IPS DF 6.9 (cell line): ENCODE results near the gene AWAT2.

Experiments
- DNase-seq: peaks from one replicate; pipeline ENCODE4 v3.0.0-alpha.2; 2013; ENCODE audit warnings: low read depth, low spot score
- H3K27ac ChIP-seq: one replicate; pipeline ENCODE4 v1.5.1; 2013; ENCODE audit warnings: low read length, control low read depth
- H3K27me3 ChIP-seq: 2 replicates; pipeline ENCODE4 v1.6.1; 2013; ENCODE audit warnings: mild to moderate bottlenecking, low read length; ENCODE audit not compliant: control insufficient read depth, insufficient read depth
- H3K36me3 ChIP-seq: 2 replicates; pipeline ENCODE4 v1.6.1; 2013; ENCODE audit warnings: low read length; ENCODE audit not compliant: control insufficient read depth, insufficient read depth
- H3K4me1 ChIP-seq: 2 replicates; pipeline ENCODE4 v1.6.1; 2013; ENCODE audit warnings: low read length; ENCODE audit not compliant: control insufficient read depth, insufficient read depth
- H3K4me3 ChIP-seq: 2 replicates; pipeline ENCODE4 v1.5.1; 2013; ENCODE audit warnings: mild to moderate bottlenecking, low read length
- H3K9me3 ChIP-seq: 2 replicates; pipeline ENCODE4 v1.6.1; 2013; ENCODE audit warnings: low read length, inconsistent platforms; ENCODE audit not compliant: control insufficient read depth, insufficient read depth
- WGBS: extraction: QIAGEN DNeasy Blood & Tissue Kit; methylation state at CpG from one replicate; pipeline ENCODE4 v1.1.7; 2013; ENCODE audit warnings: mixed read lengths, missing lambda C conversion rate; ENCODE audit not compliant: insufficient read length, insufficient coverage; 5-methylcytosine and 5-hydroxymethylcytosine counted together

AWAT2 gene

DNA sequence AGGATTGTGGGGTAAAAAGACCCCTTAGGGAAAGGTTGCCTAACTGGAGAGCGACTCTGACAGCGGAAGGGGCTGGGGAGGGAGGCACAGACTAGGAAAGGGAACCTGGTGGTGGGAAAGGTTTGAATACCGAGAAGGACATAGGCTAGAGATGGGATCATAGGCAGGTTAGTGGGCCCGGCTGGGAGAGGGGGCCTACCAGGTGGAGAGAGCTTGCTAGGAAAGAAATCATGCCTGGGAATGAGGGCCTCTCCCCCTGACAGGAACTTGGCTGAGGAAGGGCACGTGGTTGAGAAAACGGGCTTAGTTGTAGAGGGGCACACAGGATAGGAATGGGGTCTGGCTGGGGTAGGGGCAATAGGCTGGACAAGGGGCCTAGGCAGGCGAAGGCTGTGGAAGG, 16.9 kb upstream of the AWAT2 start:
- no peak overlapping the region for H3K27ac ChIP-seq
- H3K4me3 ChIP-seq, result no peak overlapping the region
- H3K4me1 ChIP-seq, result no peaks in the 10 kb centered on the region
- no peak for DNase-seq
- no peaks in the 10 kb centered on the region for H3K27me3 ChIP-seq
- no CpG with 5 or more reads among the region's 7 CpGs for WGBS
- H3K36me3 ChIP-seq, result no peaks in the 10 kb centered on the region
- H3K9me3 ChIP-seq, result no peaks in the 10 kb centered on the region

DNA sequence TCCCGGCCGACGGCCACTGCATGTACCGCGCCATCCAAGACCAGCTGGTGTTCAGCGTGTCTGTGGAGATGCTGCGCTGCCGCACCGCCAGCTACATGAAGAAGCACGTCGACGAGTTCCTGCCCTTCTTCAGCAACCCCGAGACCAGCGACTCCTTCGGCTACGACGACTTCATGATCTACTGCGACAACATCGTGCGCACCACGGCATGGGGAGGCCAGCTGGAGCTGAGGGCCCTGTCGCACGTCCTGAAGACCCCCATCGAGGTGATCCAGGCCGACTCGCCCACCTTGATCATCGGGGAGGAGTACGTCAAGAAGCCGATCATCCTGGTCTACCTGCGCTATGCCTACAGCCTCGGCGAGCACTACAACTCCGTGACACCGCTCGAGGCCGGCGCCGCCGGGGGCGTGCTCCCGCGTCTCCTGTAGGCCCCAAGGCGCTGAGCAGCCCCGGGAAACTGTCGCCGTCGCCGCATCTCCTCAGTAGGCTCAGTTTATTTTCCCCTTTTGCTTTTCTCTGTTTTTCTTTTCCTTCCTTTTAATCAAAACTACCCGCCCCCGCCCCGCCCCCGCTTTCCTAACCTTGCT, 13.3 kb upstream of the AWAT2 start:
- H3K4me3 ChIP-seq, result no peak overlapping the region
- no peak for DNase-seq
- no peaks in the 10 kb centered on the region for H3K9me3 ChIP-seq
- no peaks in the 10 kb centered on the region for H3K36me3 ChIP-seq
- WGBS, result no CpG with 5 or more reads among the region's 52 CpGs
- no peak overlapping the region for H3K27ac ChIP-seq
- no peaks in the 10 kb centered on the region for H3K4me1 ChIP-seq
- no peaks in the 10 kb centered on the region for H3K27me3 ChIP-seq

DNA sequence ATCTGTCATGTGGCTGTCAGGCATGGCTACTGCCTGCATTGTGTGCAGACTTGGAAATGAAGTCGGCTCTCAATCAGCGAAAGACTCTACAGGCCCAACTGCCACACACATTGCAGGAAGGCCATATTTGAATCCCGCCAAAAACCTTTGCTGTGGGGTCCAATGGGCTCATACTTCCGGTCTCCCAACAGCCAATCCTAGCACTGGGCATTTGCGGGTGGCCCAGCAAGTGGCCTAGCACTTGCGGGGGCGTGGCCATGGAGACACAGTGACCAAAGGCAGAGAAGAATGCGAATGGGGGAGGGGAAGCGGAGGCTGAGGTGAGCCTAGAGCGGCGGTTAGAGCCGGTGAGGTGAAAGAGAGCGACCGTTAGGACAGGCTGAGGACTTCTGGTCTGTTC, 12.3 kb upstream of the AWAT2 start, which contains the start of gene OTUD6A:
Gene OTUD6A, plus strand, starts transcription at position 382 of the 400 bp plus-strand sequence. CDS start 68 bp downstream, outside the sequence.
- no peaks in the 10 kb centered on the region for H3K36me3 ChIP-seq
- H3K4me3 ChIP-seq, result no peak within 1 kb of the TSS
- H3K27me3 ChIP-seq, result no peaks in the 10 kb centered on the region
- H3K4me1 ChIP-seq, result no peaks in the 10 kb centered on the region
- DNase-seq, result no peak
- H3K27ac ChIP-seq, result no peak within 1 kb of the TSS
- H3K9me3 ChIP-seq, result no peaks in the 10 kb centered on the region
- no CpG with 5 or more reads among the region's 14 CpGs for WGBS

DNA sequence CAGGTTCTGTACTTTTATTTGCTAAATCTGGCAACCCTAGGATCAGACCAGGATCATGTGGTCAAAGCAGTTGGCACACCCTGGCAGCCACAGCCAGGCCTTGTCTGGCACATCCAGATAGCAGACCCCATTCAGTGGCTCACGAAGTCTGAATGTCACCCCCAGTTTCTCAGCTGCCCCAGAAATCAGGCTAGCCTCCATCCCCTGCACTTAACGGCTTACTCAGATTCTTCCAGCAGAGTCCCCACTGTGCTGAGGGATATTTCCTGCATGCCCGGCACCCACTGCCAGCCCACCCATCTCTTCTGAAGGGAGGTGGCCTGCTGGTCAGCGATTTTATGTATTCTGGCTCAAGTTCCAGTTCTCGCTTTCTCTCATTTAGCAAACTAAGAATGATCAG, 4.7 kb upstream of the AWAT2 start:
- H3K27me3 ChIP-seq, result no peaks in the 10 kb centered on the region
- DNase-seq, result no peak
- no peaks in the 10 kb centered on the region for H3K4me1 ChIP-seq
- no peak overlapping the region for H3K27ac ChIP-seq
- H3K36me3 ChIP-seq, result no peaks in the 10 kb centered on the region
- no CpG with 5 or more reads among the region's 5 CpGs for WGBS
- H3K4me3 ChIP-seq, result no peak overlapping the region
- no peaks in the 10 kb centered on the region for H3K9me3 ChIP-seq

DNA sequence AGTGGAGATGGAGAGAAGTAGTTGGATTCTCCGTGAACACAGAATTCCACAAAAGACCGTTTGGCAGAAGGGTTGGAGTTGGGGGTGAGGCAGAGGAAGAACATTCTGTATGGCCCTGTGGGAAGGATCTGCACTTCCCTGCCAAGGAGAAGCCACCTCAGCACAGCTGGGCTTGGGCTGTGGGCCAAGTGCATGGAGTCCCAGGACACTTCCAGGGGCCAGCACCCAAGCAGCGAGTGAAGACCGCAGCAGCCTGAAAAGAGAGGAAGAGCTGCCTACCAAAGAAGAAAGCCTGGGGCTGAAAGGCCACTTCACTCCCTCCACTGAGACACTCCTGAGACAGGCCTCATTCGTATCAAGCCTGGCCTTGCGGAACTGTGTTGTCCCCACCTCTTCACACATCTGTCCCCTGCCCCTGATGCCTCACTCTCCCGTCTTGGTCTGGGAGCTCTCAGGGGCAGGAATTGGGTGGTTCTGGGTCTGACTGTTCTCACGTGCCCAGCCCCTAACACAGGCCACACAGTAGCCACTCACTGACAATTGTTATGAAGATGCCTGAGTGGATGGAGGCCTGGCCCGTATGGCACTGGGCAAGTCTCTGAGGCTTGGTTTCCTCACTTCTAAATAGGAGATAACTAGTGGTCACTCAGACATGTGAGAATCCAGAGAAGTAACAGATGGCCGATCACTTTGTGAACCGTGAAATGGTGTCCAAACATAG, 3.3 kb upstream of the AWAT2 start:
- H3K9me3 ChIP-seq, result no peaks in the 10 kb centered on the region
- no peak overlapping the region for H3K27ac ChIP-seq
- no peaks in the 10 kb centered on the region for H3K27me3 ChIP-seq
- DNase-seq, result no peak
- H3K4me1 ChIP-seq, result no peaks in the 10 kb centered on the region
- WGBS, result no CpG with 5 or more reads among the region's 11 CpGs
- H3K36me3 ChIP-seq, result no peaks in the 10 kb centered on the region
- no peak overlapping the region for H3K4me3 ChIP-seq

DNA sequence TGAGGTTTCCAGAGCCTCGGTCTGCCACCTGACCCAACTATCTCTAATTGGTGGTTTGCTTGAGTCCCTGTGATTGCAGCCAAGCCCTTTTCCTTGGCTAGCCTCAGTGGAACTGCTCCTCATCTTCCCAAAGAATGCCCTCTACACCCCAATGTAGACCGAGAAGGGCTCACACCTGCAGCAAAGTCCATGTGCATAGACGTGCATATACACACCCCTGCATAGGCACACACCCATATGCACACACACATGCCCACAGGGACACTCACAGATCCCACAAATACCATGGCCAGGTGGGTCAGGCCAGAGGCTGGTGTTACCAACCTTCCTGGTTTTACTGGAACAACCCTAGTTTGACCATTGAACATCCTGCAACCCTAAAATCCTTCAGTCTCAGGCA, 332 bp downstream of the AWAT2 start:
- Histone ChIP-seq H3K4me3 (no peak overlapping the region), H3K4me1 (no peaks in the 10 kb centered on the region), H3K27ac (no peak overlapping the region), H3K9me3 (no peaks in the 10 kb centered on the region), H3K36me3 (no peaks in the 10 kb centered on the region), H3K27me3 (no peaks in the 10 kb centered on the region)
- no CpG with 5 or more reads among the region's 3 CpGs for WGBS
- DNase-seq, result no peak

DNA sequence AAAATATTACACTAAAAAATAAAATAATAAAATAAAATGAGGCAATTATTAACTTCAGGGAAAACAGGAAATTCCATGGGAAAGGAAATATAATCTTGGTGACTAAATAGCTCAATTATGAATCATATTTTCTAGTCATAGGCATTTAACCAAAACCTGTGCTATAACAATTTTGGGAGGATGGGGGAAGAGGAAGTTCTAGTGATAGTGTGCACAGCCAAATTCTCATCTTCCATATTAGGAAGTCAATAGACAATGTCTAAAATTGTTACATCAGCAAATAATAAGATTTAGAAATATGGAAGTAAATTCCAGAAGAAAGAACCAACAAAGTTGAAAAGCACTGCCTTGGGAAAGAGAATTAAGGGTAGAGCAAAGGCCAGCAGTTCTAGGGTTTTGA, 2.8 kb downstream of the AWAT2 start:
- no peak for DNase-seq
- Histone ChIP-seq H3K36me3 (no peaks in the 10 kb centered on the region), H3K9me3 (no peaks in the 10 kb centered on the region), H3K4me1 (no peaks in the 10 kb centered on the region), H3K27me3 (no peaks in the 10 kb centered on the region), H3K27ac (no peak overlapping the region), H3K4me3 (no peak overlapping the region)

DNA sequence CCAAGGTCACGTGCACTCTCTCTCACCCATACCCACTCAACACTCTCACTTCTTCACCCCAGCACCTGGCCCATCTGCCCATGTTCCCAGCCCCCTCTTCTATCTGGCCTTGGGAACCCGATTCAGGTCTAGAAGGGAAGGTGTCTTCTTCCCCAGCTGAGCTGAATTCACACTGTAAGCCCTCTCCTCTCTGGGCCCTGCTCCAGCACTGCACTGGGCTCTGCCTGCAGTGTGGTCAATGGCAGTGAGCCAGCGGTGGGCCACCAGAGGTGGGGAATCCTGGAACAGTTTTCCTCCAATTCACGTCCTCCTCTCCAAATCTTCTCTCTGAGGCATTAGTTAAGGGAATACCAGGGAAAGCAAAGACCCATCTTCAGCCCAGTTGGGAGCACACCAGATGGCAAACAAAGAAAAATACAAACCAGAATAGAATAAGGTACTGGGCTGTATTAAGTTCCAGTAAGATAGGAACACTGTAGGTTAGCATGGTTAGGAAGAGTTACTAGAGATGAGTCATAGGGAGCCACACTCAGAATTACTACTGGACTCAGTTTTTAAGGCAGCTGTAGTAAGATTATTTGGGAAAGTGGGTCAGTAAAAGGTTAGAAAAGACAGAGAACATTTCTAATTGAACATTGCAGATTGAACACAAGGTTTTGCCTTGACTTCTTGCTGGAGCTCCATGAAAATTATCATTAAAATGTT, 5.0 kb downstream of the AWAT2 start:
- no CpG with 5 or more reads among the region's 4 CpGs for WGBS
- H3K27ac ChIP-seq, result no peak overlapping the region
- no peak overlapping the region for H3K4me3 ChIP-seq
- no peaks in the 10 kb centered on the region for H3K27me3 ChIP-seq
- no peaks in the 10 kb centered on the region for H3K9me3 ChIP-seq
- H3K36me3 ChIP-seq, result no peaks in the 10 kb centered on the region
- no peaks in the 10 kb centered on the region for H3K4me1 ChIP-seq
- DNase-seq, result no peak

DNA sequence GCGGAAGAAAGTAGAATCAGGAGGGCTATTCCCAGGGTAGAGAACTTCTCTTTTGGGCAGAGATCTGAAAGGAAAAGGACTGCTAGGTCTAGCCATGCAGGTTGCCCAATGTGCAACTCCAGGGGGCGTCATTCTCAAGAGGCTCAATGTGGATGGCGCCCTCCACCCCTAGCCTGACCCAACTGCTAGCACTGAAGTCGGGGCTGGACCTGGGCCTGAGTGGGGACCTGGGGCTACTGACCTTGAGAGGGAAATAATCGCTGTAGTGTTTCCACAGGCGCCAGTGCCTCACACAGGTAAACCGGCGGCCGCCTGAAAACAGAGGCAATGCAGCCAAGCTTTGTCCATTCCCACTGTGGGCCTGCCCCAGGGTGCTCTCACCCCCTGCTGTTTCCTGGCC, 6.1 kb downstream of the AWAT2 start:
- no peaks in the 10 kb centered on the region for H3K9me3 ChIP-seq
- no peak for DNase-seq
- H3K4me3 ChIP-seq, result no peak overlapping the region
- H3K4me1 ChIP-seq, result no peaks in the 10 kb centered on the region
- no peaks in the 10 kb centered on the region for H3K27me3 ChIP-seq
- no peak overlapping the region for H3K27ac ChIP-seq
- H3K36me3 ChIP-seq, result no peaks in the 10 kb centered on the region
- WGBS, result no CpG with 5 or more reads among the region's 9 CpGs

DNA sequence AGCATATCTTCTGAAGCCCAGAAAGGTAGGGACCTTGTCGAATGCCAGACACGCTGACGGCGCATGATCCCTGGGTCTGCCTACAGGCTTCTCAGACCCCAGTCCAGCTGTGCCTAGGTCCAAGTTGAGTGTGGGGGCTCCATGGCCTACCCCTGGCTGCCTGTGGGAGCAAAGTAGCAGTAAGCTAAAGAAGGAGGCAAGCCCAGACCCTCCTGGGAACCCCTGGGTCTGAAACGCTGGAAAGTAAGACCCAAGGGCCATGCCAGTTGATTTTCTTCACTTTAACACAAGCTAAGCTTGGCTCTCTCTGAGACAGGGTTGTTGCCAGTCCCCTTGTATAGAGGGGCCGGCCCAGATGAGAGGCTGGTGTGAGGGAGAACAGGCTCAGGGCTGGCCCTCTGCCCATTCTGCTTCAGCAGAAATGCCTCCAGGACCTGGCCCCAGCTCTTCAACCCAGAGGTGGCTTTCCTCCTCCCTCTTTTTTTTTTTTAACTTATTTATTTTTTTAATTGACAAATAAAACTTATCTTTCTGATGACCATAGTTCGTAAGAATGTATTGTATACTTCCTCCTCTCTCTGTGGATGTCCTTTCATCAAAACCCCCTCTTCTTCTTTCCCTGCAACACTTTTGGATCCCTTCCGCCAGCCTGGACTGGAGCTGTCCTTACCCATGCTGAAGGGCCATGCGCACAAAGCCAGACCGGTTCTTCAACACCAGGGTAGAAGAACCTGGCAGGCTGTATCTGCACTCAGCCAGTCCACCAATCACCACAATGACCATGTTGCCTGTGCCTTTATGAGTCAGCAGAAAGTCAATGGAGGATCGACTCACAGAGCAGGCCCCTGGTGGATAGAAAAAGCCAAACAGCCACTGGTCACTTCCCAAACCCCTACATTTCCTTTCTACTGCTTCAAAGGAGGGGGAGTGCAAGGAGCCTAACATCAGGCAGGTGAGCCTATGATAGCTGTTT, 7.1 kb downstream of the AWAT2 start:
- H3K27ac ChIP-seq, result no peak overlapping the region
- no peaks in the 10 kb centered on the region for H3K36me3 ChIP-seq
- H3K27me3 ChIP-seq, result no peaks in the 10 kb centered on the region
- no CpG with 5 or more reads among the region's 11 CpGs for WGBS
- H3K9me3 ChIP-seq, result no peaks in the 10 kb centered on the region
- no peak overlapping the region for H3K4me3 ChIP-seq
- H3K4me1 ChIP-seq, result no peaks in the 10 kb centered on the region
- no peak for DNase-seq
